GM12878 (cell line): ENCODE results near the gene MT4. TPM values are rescaled to one million over a fixed set of nuclear protein-coding genes. Genes with fewer than 3 reads are reported as not detected.

Experiments used
- ATAC-seq: fragments of 200-7000 bp; cut with Tn5 transposase; 3 replicates; pipeline ENCODE4 v1.9.1; 2020; ENCODE audit warnings: mild to moderate bottlenecking, moderate library complexity
- Bru-seq: library from RNA; stranded (reverse); fragments of 400-500 nt; gene quantifications from one replicate; lab custom pipeline; 2021; lab: Mats Ljungman, UMichigan
- BruChase-seq, 2 experiments: library from RNA; stranded (reverse); fragments of 400-500 nt; gene quantifications; one replicate each; lab custom pipeline; 2021; lab: Mats Ljungman, UMichigan
- BruUV-seq: library from RNA; stranded (reverse); fragments of 400-500 nt; replicated peaks from 2 replicates; lab custom pipeline; 2021; lab: Mats Ljungman, UMichigan
- CTCF ChIA-PET: fragments of 300-600 bp; sonication (Branson Sonifier 250); formaldehyde crosslinking; extraction: SDS; loops from one replicate; lab custom pipeline; 2021; ENCODE audit warnings: inconsistent platforms; lab: Yijun Ruan, JAX
- POLR2A ChIA-PET: fragments of 350-600 bp; formaldehyde crosslinking; extraction: SDS; loops from one replicate; lab custom pipeline; 2021; ENCODE audit warnings: inconsistent platforms; lab: Charles Lee
- RAD21 ChIA-PET: fragments of 300-600 bp; sonication (Branson Sonifier 250); formaldehyde crosslinking; loops from one replicate; lab custom pipeline; 2023; ENCODE audit warnings: antibody characterized with exemption; ENCODE audit not compliant: unreplicated experiment; lab: Charles Lee
- SMC1A ChIA-PET: fragments of 300-600 bp; sonication (Branson Sonifier 250); formaldehyde crosslinking; loops from one replicate; lab custom pipeline; 2023; ENCODE audit not compliant: unreplicated experiment, uncharacterized antibody; lab: Charles Lee
- DNase-seq: peaks from one replicate; pipeline ENCODE4 v3.0.0-alpha.2; 2011; ENCODE audit warnings: low read depth, low spot score
- FAIRE-seq: peaks from 3 replicates; lab custom pipeline; 2011; peaks lifted over from hg19 to GRCh38; lab: Jason Lieb, UNC
- H2AFZ ChIP-seq: 2 replicates; pipeline ENCODE4 v1.6.0; 2011; ENCODE audit warnings: low read depth, low read length, control low read depth; ENCODE audit not compliant: control insufficient read depth
- H3K27ac ChIP-seq: 2 replicates; pipeline ENCODE4 v1.5.1; 2011; ENCODE audit warnings: control low read depth; ENCODE audit not compliant: control insufficient read depth, insufficient read depth
- H3K27me3 ChIP-seq, 2 experiments: replicated peaks in 1 of 2; 2 replicates each; pipeline versions ENCODE4 v1.6.0 to v1.6.1; 2011; ENCODE audit warnings: low read length in 1 of 2; ENCODE audit not compliant: control insufficient read depth in 2 of 2, insufficient read depth in 2 of 2
- H3K36me3 ChIP-seq, 2 experiments: 2 replicates each; pipeline ENCODE4 v1.5.1; 2011; ENCODE audit warnings: low read length in 1 of 2; ENCODE audit not compliant: control insufficient read depth in 2 of 2, insufficient read depth in 2 of 2
- H3K4me1 ChIP-seq: 2 replicates; pipeline ENCODE4 v1.6.1; 2011; ENCODE audit warnings: mild to moderate bottlenecking, low read length, moderate library complexity, mixed read lengths; ENCODE audit not compliant: control insufficient read depth, insufficient read depth
- H3K4me2 ChIP-seq: 2 replicates; pipeline ENCODE4 v1.6.0; 2011; ENCODE audit warnings: control low read depth; ENCODE audit not compliant: control insufficient read depth, insufficient read depth
- H3K4me3 ChIP-seq: fragments of 200-600 bp; sonication (generic); 2 replicates; pipeline ENCODE4 v1.5.1; 2016
- H3K79me2 ChIP-seq: 2 replicates; pipeline ENCODE4 v1.6.0; 2011; ENCODE audit warnings: low read length; ENCODE audit not compliant: control insufficient read depth, insufficient read depth
- H3K9ac ChIP-seq: 2 replicates; pipeline ENCODE4 v1.8.0; 2011; ENCODE audit warnings: low read length, control low read depth, mixed read lengths; ENCODE audit not compliant: control insufficient read depth, insufficient read depth
- H3K9me3 ChIP-seq: replicated peaks from 3 replicates; pipeline ENCODE4 v1.5.1; 2011; ENCODE audit warnings: mild to moderate bottlenecking, low read length; ENCODE audit not compliant: control insufficient read depth, insufficient read depth
- H4K20me1 ChIP-seq: 2 replicates; pipeline ENCODE4 v1.6.0; 2011; ENCODE audit not compliant: control insufficient read depth, insufficient read depth
- BRCA1 ChIP-seq: IDR thresholded peaks from 2 replicates; pipeline ENCODE4 v1.6.1; 2011; ENCODE audit warnings: low read depth, low read length, improper control_type of control experiment
- ELK1 ChIP-seq: IDR thresholded peaks from 2 replicates; pipeline ENCODE4 v1.6.1; 2012; ENCODE audit warnings: low read depth, low read length, improper control_type of control experiment
- KLF5 ChIP-seq: fragments of 450-650 bp; IDR thresholded peaks from 2 replicates; pipeline ENCODE4 v1.6.1; 2014; ENCODE audit warnings: mild to moderate bottlenecking; ENCODE audit not compliant: partially characterized antibody
- MYB ChIP-seq: fragments of 150-350 bp; IDR thresholded peaks from 2 replicates; pipeline ENCODE4 v1.6.1; 2014; ENCODE audit warnings: mild to moderate bottlenecking, low read depth, low read length, borderline replicate concordance
- NR2F1 ChIP-seq: fragments of 450-650 bp; conservative IDR thresholded peaks from 2 replicates; pipeline ENCODE4 v1.6.1; 2017; ENCODE audit warnings: mild to moderate bottlenecking
- PAX5 ChIP-seq: IDR thresholded peaks from 2 replicates; pipeline ENCODE4 v1.6.1; 2011; ENCODE audit warnings: low read depth, low read length, borderline replicate concordance
- RAD21 ChIP-seq: IDR thresholded peaks from 2 replicates; pipeline ENCODE4 v1.6.1; 2011; ENCODE audit warnings: mild to moderate bottlenecking, low read depth, low read length, moderate library complexity; ENCODE audit not compliant: insufficient read depth
- SPI1 ChIP-seq: IDR thresholded peaks from 2 replicates; pipeline ENCODE4 v1.6.1; 2011; ENCODE audit warnings: low read depth, mild to moderate bottlenecking, low read length, moderate library complexity, borderline replicate concordance; ENCODE audit not compliant: insufficient read depth
- ZNF687 ChIP-seq: fragments of 450-650 bp; IDR thresholded peaks from 2 replicates; pipeline ENCODE4 v1.6.1; 2017; ENCODE audit warnings: mild to moderate bottlenecking, moderate library complexity
- WGBS: methylation state at CpG from one replicate; pipeline ENCODE4 v1.1.6; 2016; ENCODE audit warnings: low lambda C conversion rate; ENCODE audit not compliant: insufficient replicate concordance, insufficient coverage; ENCODE audit errors: missing lambda C conversion rate; 5-methylcytosine and 5-hydroxymethylcytosine counted together
- in situ Hi-C: fragments of 300-500 bp; cut with MboI; formaldehyde crosslinking; loops from 9 replicates; pipeline ENCODE4 v1.14.3; 2018; ENCODE audit warnings: mixed read lengths
- intact Hi-C: fragments of 100-400 bp; cut with micrococcal nuclease; formaldehyde crosslinking; loops from one replicate; pipeline ENCODE4 v1.14.2; 2022; ENCODE audit not compliant: unreplicated experiment
- long read RNA-seq, 2 experiments: library from polyadenylated mRNA; unstranded; transcript quantifications; one replicate each; pipeline ENCODE4 v2.0.0, GENCODE V29; 2019 to 2020
- polyA minus RNA-seq, 3 experiments: library from RNA; depleted of rRNA, polyadenylated mRNA; stranded (reverse); fragments of >200 nt; gene quantifications; 2 replicates each; pipeline ENCODE4 v1.2.3, GENCODE V29; 2011
- polyA plus RNA-seq, 11 experiments: library from polyadenylated mRNA; depleted of rRNA in 4 of 11; unstranded in 6 of 11; stranded (reverse) in 5 of 11; fragments of >200 nt; fragmentation: Nextera tagmentation in 4 of 11; fragmentation: Illumina TruSeq in 1 of 11; extraction: Ambion mirVana in 4 of 11; extraction: Trizol in 1 of 11; gene quantifications; 1 replicate in 1 of 11; 2 replicates in 10 of 11; pipeline versions ENCODE4 v1.2.1 to v1.2.3, GENCODE V29; 2011 to 2016; ENCODE audit warnings: inconsistent platforms in 2 of 11, missing spikeins in 2 of 11, low read depth in 1 of 11
- total RNA-seq, 4 experiments: library from RNA; depleted of rRNA in 3 of 4; stranded (reverse); fragments of >200 nt in 3 of 4; fragmentation: Illumina TruSeq in 1 of 4; extraction: Trizol in 1 of 4; gene quantifications; 2 replicates each; pipeline versions ENCODE4 v1.2.1 to v1.2.3, GENCODE V29; 2013 to 2021

MT4 gene
- total RNA-seq (2013; cell fraction: nucleolus; rRNA removed): not detected in 2 replicates
- total RNA-seq (2014; rRNA removed) (not detected in 2 replicates), total RNA-seq (2014; rRNA removed; fragmentation: Illumina TruSeq; extraction: Trizol) (not detected in 2 replicates), total RNA-seq (2021) (not detected in 2 replicates), polyA plus RNA-seq (2011; rRNA removed) (not detected in 2 replicates), polyA plus RNA-seq (2014; fragmentation: Illumina TruSeq; extraction: Trizol) (not detected in 2 replicates), polyA plus RNA-seq (2014; fragmentation: Nextera tagmentation; extraction: Ambion mirVana) (not detected), polyA plus RNA-seq (2014; rRNA removed) (not detected in 2 replicates), polyA plus RNA-seq (2016; fragmentation: Nextera tagmentation; extraction: Ambion mirVana) (not detected), polyA minus RNA-seq (2011; rRNA and poly(A)+ RNA removed) (not detected in 2 replicates), Bru-seq, nascent RNA (not detected), BruChase-seq, experiment 1, labeled RNA remaining after a 6-hour chase (not detected), BruChase-seq, experiment 2, labeled RNA remaining after a 2-hour chase (not detected)
- not detected for polyA plus RNA-seq (2011; ENCODE audit: low read depth)
- not detected in 2 replicates for polyA plus RNA-seq (2011; cell fraction: cytosol; rRNA removed)
- polyA plus RNA-seq (2011; cell fraction: nucleus; rRNA removed): not detected in 2 replicates
- not detected in 2 replicates for polyA plus RNA-seq (2012)
- not detected in 2 replicates for polyA minus RNA-seq (2011; cell fraction: cytosol; rRNA and poly(A)+ RNA removed)
- polyA minus RNA-seq (2011; cell fraction: nucleus; rRNA and poly(A)+ RNA removed): not detected in 2 replicates
- long read RNA-seq, experiment 1: 0 reads
- long read RNA-seq, experiment 2: 0 reads

DNA sequence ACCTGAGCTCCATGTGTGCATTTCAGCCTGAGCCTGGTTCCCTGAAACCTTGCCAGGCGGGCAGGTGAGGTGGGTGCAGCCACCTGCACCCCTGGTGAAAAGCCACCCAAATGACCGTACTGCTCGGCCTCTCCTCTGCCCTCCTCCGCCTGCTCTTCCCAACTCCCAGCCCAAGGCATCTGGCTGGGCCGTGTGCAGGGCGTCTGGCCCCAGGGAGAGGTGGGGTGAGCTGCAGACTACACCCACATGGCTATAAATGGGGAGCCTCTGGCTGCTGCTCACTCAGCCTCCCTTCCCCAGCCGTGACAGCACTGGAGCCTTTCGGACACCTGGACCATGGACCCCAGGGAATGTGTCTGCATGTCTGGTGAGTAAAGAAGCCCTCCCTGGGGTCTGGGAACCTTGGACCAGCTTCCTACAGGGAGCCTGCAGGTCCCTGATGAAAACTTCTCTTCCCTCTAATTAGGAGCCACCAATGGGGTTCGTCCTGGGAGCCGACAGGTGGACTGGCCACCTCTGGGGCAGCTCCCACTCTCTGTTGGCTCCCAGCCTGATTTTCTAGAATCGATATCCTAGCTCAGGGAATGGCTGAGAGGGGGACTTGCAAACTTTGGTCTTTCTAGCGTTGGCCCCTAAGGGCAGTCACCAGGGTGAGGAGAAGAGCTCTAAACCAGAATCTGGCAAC, at the start of gene MT4:
TSS of gene MT4 (plus strand) at position 281 of the 685 bp plus-strand sequence. CDS start at position 337, 56 bp downstream.
- intact Hi-C loops (no loop called here), in situ Hi-C loops (no loop called here)
- 32% methylated on average over 12 of the region's 12 CpGs for WGBS
- H4K20me1 ChIP-seq: no peaks in the 10 kb centered on the region
- FAIRE-seq (no peak), DNase-seq (no peak), ATAC-seq (no peak)
- SMC1A ChIA-PET: interaction anchor here (1.3 kb wide), 1 partner anchor 12 kb away, joined by 4 read pairs; no protein-coding TSS in a partner anchor
- CTCF ChIA-PET: interaction anchor here (1.2 kb wide), 1 partner anchor 137 kb away, joined by 4 read pairs; no protein-coding TSS in a partner anchor
- no peaks in the 10 kb centered on the region for H3K4me1 ChIP-seq
- H3K36me3 ChIP-seq: no peaks in the 10 kb centered on the region
- BruUV-seq: no TSS peak
- POLR2A ChIA-PET: no interaction called here
- no peak within 1 kb of the TSS for H3K4me3 ChIP-seq
- no peak within 1 kb of the TSS for H3K4me2 ChIP-seq
- H3K27ac ChIP-seq: no peak within 1 kb of the TSS
- no peak within 1 kb of the TSS for H3K9ac ChIP-seq
- no peaks in the 10 kb centered on the region for H3K9me3 ChIP-seq
- no peaks in the 10 kb centered on the region for H3K79me2 ChIP-seq
- H3K27me3 ChIP-seq: no peaks in the 10 kb centered on the region; a peak in 3 of 4 replicates
- no peak within 1 kb of the TSS for H2AFZ ChIP-seq
- RAD21 ChIA-PET: interaction anchor here (1.0 kb wide), 1 partner anchor 27 kb away, joined by 4 read pairs; no protein-coding TSS in a partner anchor
- TF ChIP-seq ZNF687 (no peak), ELK1 (no peak), PAX5 (no peak), RAD21 (no peak), KLF5 (no peak), MYB (no peak), NR2F1 (no peak), BRCA1 (no peak), SPI1 (no peak)
